Chondrocyte (in vitro differentiated cells): Measurements from ENCODE around the gene SEM1. TPM values are rescaled to one million over a fixed set of nuclear protein-coding genes. Genes with fewer than 3 reads are reported as not detected.

Experiments used
- DNase-seq: peaks from one replicate; pipeline ENCODE4 v3.0.0; 2021; ENCODE audit warnings: mixed read lengths, low spot score
- H3K27ac Mint-ChIP-seq: one replicate; pipeline ENCODE4 v1.8.0; 2021; ENCODE audit warnings: mild to moderate bottlenecking, moderate library complexity, mixed read lengths; ENCODE audit not compliant: unreplicated experiment
- H3K27me3 Mint-ChIP-seq: 2 replicates; pipeline ENCODE4 v1.8.0; 2021; ENCODE audit warnings: low read depth, mixed read lengths
- H3K36me3 Mint-ChIP-seq: 2 replicates; pipeline ENCODE4 v1.8.0; 2021; ENCODE audit warnings: low read depth, mixed read lengths
- H3K4me1 Mint-ChIP-seq: 2 replicates; pipeline ENCODE4 v1.8.0; 2021; ENCODE audit warnings: low read depth, mild to moderate bottlenecking, mixed read lengths
- H3K4me3 Mint-ChIP-seq: one replicate; pipeline ENCODE4 v1.8.0; 2021; ENCODE audit warnings: mild to moderate bottlenecking, moderate library complexity, mixed read lengths; ENCODE audit not compliant: unreplicated experiment
- H3K9me3 Mint-ChIP-seq: 2 replicates; pipeline ENCODE4 v1.8.0; 2021; ENCODE audit warnings: low read depth, mixed read lengths
- CTCF ChIP-seq: fragments of 200-600 bp; sonication (generic); IDR thresholded peaks from 2 replicates; pipeline ENCODE4 v1.5.0; 2021; ENCODE audit warnings: antibody characterized with exemption, mild to moderate bottlenecking, moderate library complexity
- total RNA-seq: library from RNA; stranded (reverse); gene quantifications from 3 replicates; pipeline ENCODE4 v1.2.1, GENCODE V29; 2021

SEM1 gene
- total RNA-seq, 1 donor from 2014 or later: 33.3 TPM

- Mint-ChIP-seq H3K27ac (no peak overlapping the region), H3K4me1 (peaks cover 2% of the 10 kb centered on the region), H3K9me3 (peaks cover 23% of the 10 kb centered on the region), H3K27me3 (no peaks in the 10 kb centered on the region), H3K4me3 (no peak overlapping the region), H3K36me3 (peaks cover 26% of the 10 kb centered on the region)
- DNase-seq: no peak
- no peak for TF ChIP-seq CTCF
These were observed 24.3 kb downstream of the SEM1 start for GRCh38 chr7:96685353-96685752.

- no peak for TF ChIP-seq CTCF
These were observed 29.8 kb downstream of the SEM1 start for GRCh38 chr7:96679886-96680285.

GRCh38 chr7:96676919-96677318 is 32.7 kb downstream of the SEM1 start:
- Mint-ChIP-seq H3K4me1 (peaks cover 3% of the 10 kb centered on the region), H3K27ac (no peak overlapping the region), H3K4me3 (no peak overlapping the region)

More at GRCh38 chr7:96679886-96680285, 29.8 kb downstream of the SEM1 start:
- peaks cover 3% of the 10 kb centered on the region for H3K4me1 Mint-ChIP-seq
- peaks cover 23% of the 10 kb centered on the region for H3K36me3 Mint-ChIP-seq
- H3K9me3 Mint-ChIP-seq: peaks cover 23% of the 10 kb centered on the region
- H3K27me3 Mint-ChIP-seq: no peaks in the 10 kb centered on the region
- no peak overlapping the region for H3K27ac Mint-ChIP-seq
- no peak for DNase-seq
- no peak overlapping the region for H3K4me3 Mint-ChIP-seq

GRCh38 chr7:96675548-96675947 is 34.1 kb downstream of the SEM1 start:
- Mint-ChIP-seq H3K27me3 (no peaks in the 10 kb centered on the region), H3K36me3 (peaks cover 4% of the 10 kb centered on the region), H3K4me1 (peaks cover 3% of the 10 kb centered on the region), H3K27ac (no peak overlapping the region), H3K4me3 (no peak overlapping the region), H3K9me3 (no peaks in the 10 kb centered on the region)
- no peak for TF ChIP-seq CTCF
- DNase-seq: no peak

More at GRCh38 chr7:96676919-96677318, 32.7 kb downstream of the SEM1 start:
- H3K9me3 Mint-ChIP-seq: peaks cover 7% of the 10 kb centered on the region
- H3K36me3 Mint-ChIP-seq: peaks cover 13% of the 10 kb centered on the region
- DNase-seq: no peak
- no peak for TF ChIP-seq CTCF
- no peaks in the 10 kb centered on the region for H3K27me3 Mint-ChIP-seq

GRCh38 chr7:96674565-96674964 is 35.1 kb downstream of the SEM1 start:
- H3K4me1 Mint-ChIP-seq: peaks cover 3% of the 10 kb centered on the region
- H3K27me3 Mint-ChIP-seq: no peaks in the 10 kb centered on the region
- TF ChIP-seq CTCF: no peak
- DNase-seq: no peak
- no peak overlapping the region for H3K4me3 Mint-ChIP-seq
- no peaks in the 10 kb centered on the region for H3K9me3 Mint-ChIP-seq
- H3K27ac Mint-ChIP-seq: no peak overlapping the region
- peaks cover 4% of the 10 kb centered on the region for H3K36me3 Mint-ChIP-seq
